ENCODE measurements around the gene XIRP2. TPM values are rescaled to one million over a fixed set of nuclear protein-coding genes. Genes with fewer than 3 reads are reported as not detected.

The XIRP2 gene
- total and polyA plus RNA-seq, 2 of the 8 experiments (the other 6 are each of a cell fraction or from before 2014, with no cell fraction given) = 0.11 TPM; not detected in 1

- Histone ChIP-seq H3K4me2 (ENCODE audit: insufficient read depth in 1 of 2, low read depth in 2 of 2, low read length in 2 of 2) (no peak overlapping the region), H3K79me1 (ENCODE audit: low read depth, low read length) (no peaks in the 10 kb centered on the region), H4K5ac (ENCODE audit: insufficient read length, low read depth, low read length) (no peak overlapping the region), H3K23me2 (ENCODE audit: low read depth, low read length) (no peaks in the 10 kb centered on the region), H3K27me3 (replicated peaks in 1 of 4; ENCODE audit: control insufficient read depth in 3 of 4, extremely low read depth in 1 of 4, insufficient read depth in 3 of 4, low read length in 3 of 4) (no peaks in the 10 kb centered on the region), H2BK12ac (ENCODE audit: low read depth, low read length) (no peak overlapping the region), H2BK20ac (ENCODE audit: low read length) (no peak overlapping the region), H3K14ac (ENCODE audit: insufficient read length) (no peak overlapping the region), H3K4me1 (replicated peaks in 1 of 4; ENCODE audit: control insufficient read depth in 3 of 4, insufficient read depth in 4 of 4, low read length in 3 of 4) (no peaks in the 10 kb centered on the region), H2AFZ (ENCODE audit: low read length) (no peak overlapping the region), H2AK5ac (ENCODE audit: low read depth, low read length) (no peak overlapping the region), H4K8ac (ENCODE audit: extremely low read depth, insufficient read depth, low read length) (no peak overlapping the region), H3K18ac (ENCODE audit: extremely low read depth, low read length) (no peak overlapping the region), H3K9ac (replicated peaks in 1 of 4; ENCODE audit: extremely low read depth in 1 of 4, low read depth in 3 of 4, low read length in 3 of 4) (no peak overlapping the region), H2BK15ac (ENCODE audit: low read length) (no peak overlapping the region), H3K56ac (replicated peaks; ENCODE audit: insufficient read length, low read depth, low read length) (no peak overlapping the region), H3K36me3 (ENCODE audit: control insufficient read depth in 2 of 4, insufficient read depth in 4 of 4, low read length in 3 of 4) (no peaks in the 10 kb centered on the region), H2BK5ac (ENCODE audit: low read depth, low read length) (no peak overlapping the region), H3K4me3 (ENCODE audit: extremely low read depth in 1 of 4, insufficient read depth in 2 of 4, low read depth in 3 of 4, low read length in 4 of 4) (no peak overlapping the region), H2BK120ac (replicated peaks; ENCODE audit: low read depth, low read length) (no peak overlapping the region), H3K23ac (ENCODE audit: insufficient read length) (no peak overlapping the region), H3K27ac (ENCODE audit: low read depth, low read length) (no peak overlapping the region), H3K79me2 (ENCODE audit: control insufficient read depth in 1 of 2, insufficient read depth in 2 of 2, low read length in 2 of 2) (no peaks in the 10 kb centered on the region), H3K4ac (replicated peaks; ENCODE audit: insufficient read length, low read depth, low read length) (no peak overlapping the region), H4K20me1 (replicated peaks in 1 of 2; ENCODE audit: control insufficient read depth in 1 of 2, insufficient read depth in 2 of 2, low read length in 2 of 2) (no peaks in the 10 kb centered on the region), H4K91ac (replicated peaks; ENCODE audit: insufficient read length, low read length) (no peak overlapping the region), H3K9me3 (ENCODE audit: insufficient read depth in 2 of 2, low read depth in 1 of 2, low read length in 1 of 2) (peaks cover 0 to 3% of the 10 kb centered on the region in 2 experiments; a peak in 1 of 4 replicates)
- CTCF ChIA-PET (ENCODE audit: partially characterized antibody) = interaction anchor here (0.7 to 1.1 kb wide), 2 partner anchors 35 to 942 kb away, joined by 3 read pairs; no protein-coding TSS in a partner anchor
- FAIRE-seq (no peak), DNase-seq (ENCODE audit: low read depth in 1 of 2, low spot score in 2 of 2) (no peak)
- POLR2A ChIA-PET (ENCODE audit: partially characterized antibody) = no interaction called here
- TF ChIP-seq POLR2A (IDR thresholded peaks at IDR 0.05; ENCODE audit: control extremely low read depth in 1 of 2, low read depth in 2 of 2, low read length in 2 of 2) (no peak), RNF2 (IDR thresholded peaks at IDR 0.05; ENCODE audit: borderline replicate concordance, low read depth, low read length, missing control alignments, poor library complexity, severe bottlenecking) (no peak), EGR1 (IDR thresholded peaks at IDR 0.05; ENCODE audit: borderline replicate concordance, low read depth, low read length) (no peak), CREB1 (IDR thresholded peaks at IDR 0.05) (no peak)
Measured at GRCh38 chr2:167177196-167177595, 288.9 kb downstream of the XIRP2 start.

Data from H1 (cell line).